Fibroblast of skin of abdomen (primary cell): ENCODE measurements around the gene AMN.

Experiments used
- DNase-seq: peaks from one replicate; pipeline ENCODE4 v3.0.0-alpha.2; 2013

The AMN gene

DNA sequence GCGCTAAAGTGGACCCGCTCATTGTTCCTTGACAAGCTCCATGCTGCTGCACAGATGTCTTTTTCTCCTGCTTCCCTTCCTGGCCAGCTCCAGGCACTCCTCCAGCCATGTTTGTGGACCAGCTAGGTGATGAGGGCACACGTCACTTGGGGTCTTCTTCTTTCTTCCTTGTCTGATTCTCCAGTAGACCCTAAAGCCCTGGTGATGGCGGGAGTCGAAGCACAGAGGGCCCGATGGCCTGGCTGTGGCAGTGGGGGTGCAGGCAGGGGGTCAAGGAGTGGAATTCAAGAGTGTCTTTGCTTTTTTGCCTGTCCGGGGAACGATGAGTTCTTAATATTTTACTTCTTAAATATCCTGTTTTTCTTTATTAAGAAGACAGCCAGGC, 23.0 kb upstream of the AMN start:
- DNase-seq = no peak

GRCh38 chr14:102900631-102901571, 21.6 kb upstream of the AMN start:
- DNase-seq = no peak

DNA sequence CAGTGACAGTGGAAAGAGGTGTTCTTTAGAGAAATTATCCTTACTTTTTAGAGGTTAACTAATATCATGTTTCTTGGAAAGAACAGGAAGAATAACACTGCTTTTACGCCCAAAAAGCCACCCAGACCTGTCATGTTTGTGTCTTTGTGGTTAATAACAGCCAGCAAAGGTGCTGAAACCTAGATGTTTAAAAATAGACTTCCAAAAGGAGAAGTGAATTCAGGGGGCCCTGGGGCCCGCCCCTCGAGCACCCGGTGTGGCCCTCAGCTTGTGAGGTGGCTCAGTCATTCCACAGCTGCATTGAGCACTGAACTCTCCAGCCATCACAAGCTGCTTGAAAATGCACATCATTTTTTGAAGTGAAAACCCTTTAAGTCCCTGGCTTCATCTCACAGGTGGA, 20.8 kb upstream of the AMN start:
- DNase-seq = no peak

- DNase-seq = no peak
These were observed 20.4 kb upstream of the AMN start for GRCh38 chr14:102902086-102902485.

DNA sequence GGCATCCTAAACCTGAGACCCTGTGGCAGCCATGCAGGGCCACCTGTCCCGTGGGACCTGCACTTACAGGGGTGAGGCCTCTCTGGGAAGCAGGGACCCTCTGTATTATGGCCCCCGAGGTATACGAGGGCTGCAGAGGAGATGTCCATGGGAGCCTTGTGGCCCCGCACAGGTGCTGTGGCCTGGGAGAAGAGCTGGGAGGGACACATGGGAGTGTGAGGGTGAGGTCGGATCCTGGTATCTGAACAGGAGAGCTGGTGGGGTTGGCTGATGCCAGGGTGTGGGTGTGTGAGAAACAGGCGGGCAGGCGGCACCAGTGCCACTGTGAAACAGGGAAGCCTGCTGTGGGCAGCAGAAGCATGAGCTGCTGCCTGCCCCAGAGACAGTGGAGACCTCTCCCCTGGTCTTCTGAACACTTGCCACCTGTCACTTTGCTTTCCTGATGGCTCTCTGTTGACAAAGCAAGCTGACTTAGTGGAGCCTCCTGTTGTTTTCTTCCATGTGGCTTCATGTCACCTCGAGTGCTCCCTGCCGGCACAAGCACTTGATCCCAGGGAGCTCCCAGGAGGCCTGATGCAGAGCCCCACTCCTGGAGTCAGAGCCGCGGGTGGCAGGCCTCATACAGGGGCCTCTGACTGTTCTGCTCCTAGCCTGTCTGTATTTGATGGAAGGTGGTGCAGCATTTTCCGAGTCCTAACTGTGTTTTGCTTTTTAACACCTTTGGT, 19.8 kb upstream of the AMN start:
- DNase-seq = no peak

DNA sequence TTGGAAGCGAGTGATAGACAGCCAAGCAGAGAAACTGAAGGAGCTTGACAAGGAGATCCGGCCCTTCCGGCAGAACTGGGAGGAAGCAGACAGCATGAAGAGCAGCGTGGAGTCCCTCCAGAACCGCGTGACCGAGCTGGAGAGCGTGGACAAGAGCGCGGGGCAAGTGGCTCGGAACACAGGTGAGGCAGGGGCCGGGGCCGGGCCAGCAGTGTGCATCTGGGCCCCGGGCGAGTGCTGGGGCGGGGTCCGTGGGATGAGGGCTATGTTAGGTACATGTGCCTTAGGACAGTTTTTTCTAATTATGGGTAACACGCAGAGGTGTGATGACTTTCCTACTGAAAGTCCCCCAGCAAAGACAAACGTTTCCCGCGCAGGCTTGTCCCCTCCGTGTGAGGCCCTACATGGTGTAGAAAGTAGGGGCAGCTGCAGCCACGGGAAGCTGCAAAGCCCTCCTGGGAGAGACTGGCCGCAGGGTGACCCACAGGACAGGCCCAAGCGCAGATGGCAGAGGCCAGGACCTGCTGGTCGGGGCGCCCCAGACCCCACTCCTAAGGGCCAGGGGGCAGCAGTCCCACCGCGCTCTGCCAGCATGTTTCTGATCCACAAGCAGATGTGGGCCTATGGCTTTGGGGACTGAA, 19.1 kb upstream of the AMN start:
- no peak for DNase-seq

- DNase-seq = no peak
These were observed 18.5 kb upstream of the AMN start for GRCh38 chr14:102903889-102904512.

GRCh38 chr14:102905116-102906108, 17.1 kb upstream of the AMN start:
- DNase-seq = no peak

- no peak for DNase-seq
These were observed 15.7 kb upstream of the AMN start for GRCh38 chr14:102906616-102907302.

GRCh38 chr14:102907303-102907844, 15.1 kb upstream of the AMN start:
- DNase-seq = no peak

DNA sequence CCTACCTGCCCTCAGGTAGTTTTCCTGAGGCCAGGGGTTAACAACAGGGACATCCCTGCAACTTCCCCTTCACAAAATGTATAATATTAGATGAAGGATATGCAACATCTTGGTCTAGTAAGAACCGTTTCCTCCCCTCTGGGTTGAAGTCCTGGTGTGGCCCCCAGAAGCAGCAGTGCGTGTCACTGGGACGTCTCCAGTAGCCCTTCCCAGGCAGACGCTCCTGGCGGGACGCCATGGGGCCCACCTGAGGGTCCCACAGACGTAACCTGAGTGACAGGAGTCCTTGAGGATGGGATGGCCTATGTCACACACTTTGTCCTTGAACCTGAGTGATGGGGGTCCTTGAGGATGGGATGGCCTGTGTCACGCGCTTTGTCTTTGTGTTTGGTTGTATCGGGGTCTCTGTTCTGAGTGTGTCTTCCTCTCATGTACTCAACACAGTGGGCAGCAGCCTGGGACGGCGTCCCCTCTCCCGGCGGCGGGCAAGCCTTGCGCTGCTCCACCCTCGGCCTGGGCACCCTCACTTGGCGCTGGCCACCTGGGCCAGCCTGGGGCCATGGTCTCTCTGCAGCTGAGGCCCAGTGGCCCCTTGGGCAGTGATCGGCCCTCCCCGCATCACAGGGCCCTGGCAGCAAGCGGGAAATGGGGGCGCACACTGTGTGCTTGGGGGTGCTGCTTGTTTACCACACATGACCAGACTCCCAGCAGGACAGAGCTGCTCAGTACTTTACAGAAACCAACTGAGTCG, 14.3 kb upstream of the AMN start:
- DNase-seq = no peak

- DNase-seq = no peak
These were observed 13.6 kb upstream of the AMN start for GRCh38 chr14:102908766-102909455.

DNA sequence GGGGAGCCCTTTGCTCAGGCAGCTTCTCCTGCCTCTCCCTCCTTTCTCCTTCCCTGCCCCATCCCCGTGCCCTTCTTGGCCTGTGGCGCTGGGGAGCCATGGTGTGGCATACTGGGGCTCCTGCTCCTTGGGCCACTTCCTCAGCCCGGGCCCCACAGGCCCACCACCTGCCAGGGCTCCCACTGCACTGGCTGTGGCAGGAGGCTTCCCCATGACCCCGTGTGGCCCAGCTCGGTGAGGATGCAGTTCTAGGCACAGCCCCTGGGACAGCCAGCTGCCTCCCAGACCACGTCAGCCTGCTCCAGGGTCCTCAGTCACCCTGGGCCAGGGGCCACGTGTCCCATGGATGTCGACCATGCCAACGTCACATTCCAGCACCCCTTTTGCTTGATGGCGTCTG, 13.0 kb upstream of the AMN start:
- no peak for DNase-seq

DNA sequence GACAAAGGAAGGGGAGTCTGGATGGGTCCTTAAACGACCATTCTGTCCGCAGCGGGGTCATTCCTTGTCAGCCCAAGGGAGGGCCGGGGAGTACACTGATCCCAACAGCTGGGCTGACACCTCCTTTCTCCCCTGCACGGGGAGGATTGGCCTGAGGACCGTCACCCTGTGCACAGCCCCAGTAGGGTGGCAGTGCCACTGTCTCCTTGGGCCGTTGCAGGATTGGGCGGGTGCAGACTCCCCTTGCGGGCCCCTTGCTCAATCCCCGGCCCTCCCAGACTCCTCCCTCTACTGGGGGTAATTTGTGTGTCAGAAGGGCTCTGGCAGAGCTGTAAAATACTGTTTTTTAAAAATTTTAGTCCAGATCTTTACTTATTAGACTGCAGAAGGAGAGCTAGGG, 12.6 kb upstream of the AMN start:
- DNase-seq = no peak

DNA sequence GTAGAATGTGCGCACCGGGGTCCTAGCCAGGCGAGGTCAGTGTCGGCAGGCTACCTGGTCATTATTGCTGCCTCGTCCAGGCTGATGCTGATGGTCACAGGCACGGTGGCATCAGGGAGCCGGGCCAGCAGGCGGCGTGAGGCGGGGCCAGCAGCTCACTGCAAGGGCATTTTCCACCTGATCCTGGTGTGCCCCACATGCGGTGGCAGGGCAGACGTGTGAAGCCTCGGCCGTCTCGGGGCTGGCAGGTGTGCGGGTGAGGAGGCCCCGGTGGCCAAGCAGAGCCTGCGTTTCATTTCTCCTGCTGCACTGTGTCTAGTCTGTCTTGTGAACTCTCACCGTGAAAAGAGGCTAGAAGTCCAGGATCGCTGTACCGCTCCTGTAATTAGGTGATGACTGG, 12.0 kb upstream of the AMN start:
- DNase-seq = no peak

DNA sequence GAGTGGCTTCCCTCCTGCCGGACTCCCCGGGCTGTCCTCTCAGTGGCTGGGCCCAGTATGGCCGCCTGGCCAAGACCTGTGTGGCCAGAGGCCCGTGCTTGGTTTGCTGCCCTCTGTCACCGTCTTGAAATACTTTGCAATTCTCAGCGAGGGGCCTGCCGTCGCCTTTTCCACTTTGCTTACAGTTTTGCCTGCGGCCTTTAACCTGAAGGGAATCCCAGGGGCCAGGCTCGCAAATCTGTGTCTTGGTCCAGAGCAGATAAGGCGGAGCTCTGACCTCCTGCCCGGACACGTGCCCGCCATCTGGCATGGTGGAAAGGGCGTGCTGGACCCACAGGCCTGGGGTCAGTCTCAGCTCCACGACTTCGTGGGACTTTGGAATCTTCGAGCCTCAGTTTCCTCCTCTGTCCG, 10.9 kb upstream of the AMN start:
- DNase-seq = no peak

GRCh38 chr14:102911991-102912761, 10.3 kb upstream of the AMN start:
- DNase-seq = no peak
